ENCODE data around the gene MAN1B1. TPM values are rescaled to one million over a fixed set of nuclear protein-coding genes. Genes with fewer than 3 reads are reported as not detected.

MAN1B1 gene
- total and polyA plus RNA-seq, 7 experiments from 2014 or later: 36.0 to 74.2 (median 64.7) TPM

DNA sequence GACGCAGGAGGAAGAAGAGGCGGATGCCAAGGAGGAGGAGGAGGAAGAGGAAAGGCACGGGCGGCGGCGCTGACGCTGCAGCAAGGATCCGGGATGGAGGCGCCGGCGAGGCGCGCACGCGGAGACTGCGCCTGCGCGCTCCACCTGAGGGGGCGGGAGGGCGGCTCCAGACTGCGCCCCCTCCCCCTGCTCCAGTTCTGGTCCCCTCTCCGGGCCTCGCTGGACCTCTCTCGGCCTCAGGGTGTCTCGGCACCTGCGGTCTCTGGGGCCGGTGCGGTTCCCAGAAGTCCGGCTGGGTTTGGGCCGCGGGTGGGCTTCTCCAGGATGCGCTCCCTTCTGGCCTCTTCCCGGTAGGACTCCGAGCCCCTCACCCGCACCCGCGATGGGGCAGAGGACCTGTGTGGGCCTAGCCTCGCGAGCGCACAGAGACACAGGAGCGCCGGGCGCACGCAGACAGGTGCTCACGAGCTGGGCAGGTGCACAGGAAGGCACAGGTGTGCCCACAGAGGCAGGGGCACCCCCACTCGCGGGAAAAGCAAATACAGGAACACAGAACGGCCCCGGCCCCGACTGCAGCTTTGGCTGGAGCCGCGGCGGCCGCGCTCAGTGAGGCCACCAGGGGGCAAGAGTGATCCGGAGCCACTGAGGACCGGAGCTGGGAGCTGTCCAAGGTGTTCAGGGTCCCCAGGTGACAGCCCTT lies 40.5 kb upstream of the MAN1B1 start, which contains the start of gene NPDC1:
TSS of gene NPDC1 (minus strand) at position 90 of the 700 bp plus-strand sequence. CDS start 188 bp downstream, outside the sequence.
- Mint-ChIP-seq H3K9me3 (no peaks in the 10 kb centered on the region), H3K36me3 (no peaks in the 10 kb centered on the region), H3K27me3 (peaks cover 15 to 46% (median 34%) of the 10 kb centered on the region in 5 donors), H3K27ac (no peak within 1 kb of the TSS), H3K4me1 (peaks cover 0 to 11% (median 9%) of the 10 kb centered on the region in 7 donors), H3K4me3 (peak within 1 kb of the TSS; percentile 29 to 79 (median 59))
- Histone ChIP-seq H3K9me3 (ENCODE audit: control insufficient read depth in 2 of 3, low read length in 3 of 3) (no peaks in the 10 kb centered on the region), H3K27me3 (ENCODE audit: control insufficient read depth in 2 of 2, insufficient read depth in 2 of 2, low read length in 2 of 2) (peaks cover 9 to 35% of the 10 kb centered on the region in 2 donors), H3K4me1 (ENCODE audit: control insufficient read depth in 2 of 2, insufficient read depth in 2 of 2, low read length in 2 of 2) (peaks cover 9 to 25% of the 10 kb centered on the region in 2 donors), H3K36me3 (ENCODE audit: control insufficient read depth in 2 of 3, insufficient read depth in 3 of 3, low read length in 3 of 3) (no peaks in the 10 kb centered on the region), H3K27ac (ENCODE audit: low read depth, low read length) (no peak within 1 kb of the TSS), H3K4me3 (ENCODE audit: low read length) (peak within 1 kb of the TSS; percentile 46)
- POLR2A ChIA-PET: interaction anchor here (0.6 to 1.3 kb wide), 6 partner anchors 13 to 231 kb away, joined by 3 to 6 read pairs (median 4); partner anchors contain the start of genes MAN1B1 and RNF224
- DNase-seq: peak; percentile 55 to 86 (median 66)
- CTCF ChIA-PET: interaction anchor here (0.5 to 1.8 kb wide), 20 partner anchors 9 to 317 kb away, joined by 3 to 15 read pairs (median 4); partner anchors contain the start of gene RNF224
- ATAC-seq: peak; percentile 92
- intact Hi-C loops (cut with micrococcal nuclease): loop anchor here (1.0 to 5.0 kb wide), 5 partner anchors 21 to 199 kb away; partner anchors contain the start of genes PHPT1 (in 1 of the 2) and RNF224 (in 1 of the 2)

DNA sequence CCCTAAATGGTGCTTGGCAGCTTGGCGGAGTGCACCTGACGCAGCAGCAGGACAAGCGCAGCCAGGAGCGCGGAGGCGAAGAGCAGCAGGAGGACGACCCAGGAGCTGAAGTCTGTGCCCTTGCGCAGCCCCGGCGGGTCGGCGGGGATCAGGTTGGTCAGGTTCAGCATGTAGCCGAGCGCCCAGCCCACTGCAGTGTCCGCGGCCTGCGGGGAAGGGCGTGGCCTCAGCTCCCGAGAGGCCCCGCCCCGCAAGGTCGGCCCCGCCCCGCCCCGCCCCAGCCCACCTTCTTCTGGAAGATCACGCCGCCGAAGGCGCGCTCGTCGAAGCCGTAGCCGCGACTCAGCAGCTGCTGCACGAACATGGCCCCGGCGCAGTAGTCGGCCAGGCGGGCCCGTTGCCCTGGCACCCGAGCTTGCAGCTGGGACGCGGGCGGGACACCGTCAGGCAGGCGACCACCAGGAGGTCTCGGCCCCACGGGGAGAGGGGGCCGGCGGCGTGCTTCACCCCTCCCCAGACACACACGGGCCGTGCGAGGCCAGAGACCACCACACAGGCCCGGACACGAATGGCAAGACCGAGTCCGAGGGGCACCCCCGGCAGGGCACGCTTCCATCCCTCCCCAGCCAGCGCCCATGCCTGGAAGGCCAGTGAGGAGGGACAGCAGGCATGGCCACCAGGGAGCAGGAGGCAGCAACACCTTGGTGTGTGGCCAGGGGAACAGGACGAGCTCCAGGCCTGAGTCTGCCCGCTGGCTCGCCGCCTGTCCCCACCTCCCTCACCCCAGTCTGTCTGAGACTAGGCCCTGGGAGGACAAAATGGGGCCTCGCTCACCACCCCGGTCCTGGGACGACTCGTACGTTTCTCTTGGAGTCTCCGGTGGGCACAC lies 37.9 kb upstream of the MAN1B1 start:
- H3K27ac Mint-ChIP-seq: no peak overlapping the region
- no peaks in the 10 kb centered on the region for H3K9me3 ChIP-seq (ENCODE audit: control insufficient read depth in 2 of 3, low read length in 3 of 3)
- peaks cover 0 to 11% (median 9%) of the 10 kb centered on the region in 7 donors for H3K4me1 Mint-ChIP-seq
- no peak overlapping the region for H3K4me3 ChIP-seq (ENCODE audit: low read length)
- peaks cover 9 to 47% of the 10 kb centered on the region in 2 donors for H3K27me3 ChIP-seq (ENCODE audit: control insufficient read depth in 2 of 2, insufficient read depth in 2 of 2, low read length in 2 of 2)
- H3K4me1 ChIP-seq (ENCODE audit: control insufficient read depth in 2 of 2, insufficient read depth in 2 of 2, low read length in 2 of 2): peaks cover 8 to 33% of the 10 kb centered on the region in 2 donors
- no peaks in the 10 kb centered on the region for H3K9me3 Mint-ChIP-seq
- intact Hi-C loops (cut with micrococcal nuclease): loop anchor here in 1 of 2 donors (5.0 kb wide), 2 partner anchors 188 to 202 kb away; partner anchors contain the start of gene PHPT1
- no peaks in the 10 kb centered on the region for H3K36me3 Mint-ChIP-seq
- DNase-seq (no peak), ATAC-seq (no peak)
- H3K36me3 ChIP-seq (ENCODE audit: control insufficient read depth in 2 of 3, insufficient read depth in 3 of 3, low read length in 3 of 3): no peaks in the 10 kb centered on the region
- ChIA-PET POLR2A (no interaction called here), CTCF (interaction anchor here (1.0 kb wide), 1 partner anchor 242 kb away, joined by 3 read pairs; no protein-coding TSS in a partner anchor)
- no peak overlapping the region for H3K27ac ChIP-seq (ENCODE audit: low read depth, low read length)
- H3K4me3 Mint-ChIP-seq: no peak overlapping the region
- H3K27me3 Mint-ChIP-seq: peaks cover 15 to 56% (median 34%) of the 10 kb centered on the region in 5 donors

DNA sequence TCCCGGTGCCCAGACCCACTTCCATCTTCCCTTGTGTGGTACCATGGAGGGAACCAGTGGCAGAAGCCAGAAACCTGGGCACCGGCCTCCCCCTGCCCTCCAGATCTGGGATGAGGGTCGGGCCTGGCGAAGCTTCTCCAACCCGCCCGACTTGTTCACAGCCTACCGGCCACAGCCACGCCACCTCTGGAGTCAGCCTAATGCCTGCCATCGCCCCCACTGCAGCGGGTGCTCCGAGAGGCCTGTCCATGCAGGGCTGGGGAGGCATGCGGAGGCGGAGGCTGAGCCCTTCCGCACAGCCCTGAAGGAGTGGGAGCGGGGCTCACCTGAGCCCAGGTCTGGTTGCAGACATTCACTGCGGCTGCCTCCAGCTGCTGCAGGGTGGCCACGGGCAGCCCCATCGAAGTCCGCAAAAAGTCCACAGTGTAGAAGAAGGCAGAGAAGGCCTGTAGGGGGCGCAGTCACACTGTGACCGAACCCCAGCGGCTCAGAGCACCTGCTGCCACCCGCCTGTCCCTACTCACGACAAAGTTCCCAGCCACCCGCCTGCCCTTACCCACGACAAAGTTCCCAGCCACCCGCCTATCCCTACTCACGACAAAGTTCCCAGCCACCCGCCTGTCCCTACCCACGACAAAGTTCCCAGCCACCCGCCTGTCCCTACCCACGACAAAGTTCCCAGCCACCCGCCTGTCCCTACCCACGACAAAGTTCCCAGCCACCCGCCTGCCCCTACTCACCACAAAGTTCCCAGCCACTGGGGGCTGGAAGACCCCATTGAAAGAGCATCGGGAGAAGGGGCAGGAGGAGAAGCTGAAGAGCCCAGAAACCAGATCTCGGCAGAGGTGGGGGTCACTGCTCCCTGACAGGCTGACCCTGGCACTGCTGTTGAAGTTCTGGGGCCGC lies 37.0 kb upstream of the MAN1B1 start:
- Histone ChIP-seq H3K4me3 (ENCODE audit: low read length) (no peak overlapping the region), H3K9me3 (ENCODE audit: control insufficient read depth in 2 of 3, low read length in 3 of 3) (no peaks in the 10 kb centered on the region), H3K27me3 (ENCODE audit: control insufficient read depth in 2 of 2, insufficient read depth in 2 of 2, low read length in 2 of 2) (peaks cover 9 to 41% of the 10 kb centered on the region in 2 donors), H3K36me3 (ENCODE audit: control insufficient read depth in 2 of 3, insufficient read depth in 3 of 3, low read length in 3 of 3) (no peaks in the 10 kb centered on the region), H3K27ac (ENCODE audit: low read depth, low read length) (no peak overlapping the region), H3K4me1 (ENCODE audit: control insufficient read depth in 2 of 2, insufficient read depth in 2 of 2, low read length in 2 of 2) (peaks cover 7 to 24% of the 10 kb centered on the region in 2 donors)
- DNase-seq (peak in 3 of 9 donors; percentile 39 to 57 (median 45)), ATAC-seq (peak; percentile 40)
- Mint-ChIP-seq H3K9me3 (no peaks in the 10 kb centered on the region), H3K4me3 (peak overlapping the region in 1 of 10 donors; percentile 39), H3K4me1 (peaks cover 0 to 9% (median 7%) of the 10 kb centered on the region in 7 donors), H3K27me3 (peaks cover 12 to 53% (median 31%) of the 10 kb centered on the region in 5 donors), H3K36me3 (no peaks in the 10 kb centered on the region), H3K27ac (peak overlapping the region in 1 of 9 donors; percentile 46)
- intact Hi-C loops (cut with micrococcal nuclease): loop anchor here in 1 of 2 donors (5.0 kb wide), 2 partner anchors 188 to 202 kb away; partner anchors contain the start of gene PHPT1
- ChIA-PET CTCF (interaction anchor here (1.0 kb wide), 1 partner anchor 243 kb away, joined by 3 read pairs; no protein-coding TSS in a partner anchor), POLR2A (no interaction called here)

DNA sequence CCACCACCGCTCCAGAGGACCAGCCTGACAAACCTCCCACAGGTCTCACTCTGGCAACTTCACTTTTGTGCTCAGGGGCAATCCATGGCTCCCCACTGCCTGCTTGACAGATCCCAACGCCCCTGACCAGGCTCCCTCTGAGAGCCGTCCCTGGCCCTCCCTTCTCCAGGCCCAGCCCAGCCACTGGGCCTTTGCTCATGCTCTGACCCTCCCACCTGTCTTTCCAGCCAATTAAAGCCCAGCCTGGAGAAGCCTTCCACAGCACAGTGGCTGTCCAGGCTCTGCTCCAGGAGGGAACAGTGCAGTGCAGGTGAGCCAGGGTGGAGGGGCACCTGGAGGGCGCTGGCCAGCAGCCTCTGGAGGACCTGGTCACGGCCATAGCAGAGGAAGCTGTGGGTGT lies 36.2 kb upstream of the MAN1B1 start:
- no peak overlapping the region for H3K27ac ChIP-seq (ENCODE audit: low read depth, low read length)
- intact Hi-C loops (cut with micrococcal nuclease): no loop called here
- no peaks in the 10 kb centered on the region for H3K9me3 ChIP-seq (ENCODE audit: control insufficient read depth in 2 of 3, low read length in 3 of 3)
- Mint-ChIP-seq H3K27me3 (peaks cover 9 to 51% (median 27%) of the 10 kb centered on the region in 5 donors), H3K36me3 (no peaks in the 10 kb centered on the region), H3K27ac (no peak overlapping the region), H3K4me1 (peaks cover 0 to 5% (median 4%) of the 10 kb centered on the region in 7 donors), H3K9me3 (no peaks in the 10 kb centered on the region), H3K4me3 (no peak overlapping the region)
- peaks cover 4 to 18% of the 10 kb centered on the region in 2 donors for H3K4me1 ChIP-seq (ENCODE audit: control insufficient read depth in 2 of 2, insufficient read depth in 2 of 2, low read length in 2 of 2)
- no peaks in the 10 kb centered on the region for H3K36me3 ChIP-seq (ENCODE audit: control insufficient read depth in 2 of 3, insufficient read depth in 3 of 3, low read length in 3 of 3)
- H3K4me3 ChIP-seq (ENCODE audit: low read length): no peak overlapping the region
- ChIA-PET CTCF (no interaction called here), POLR2A (no interaction called here)
- peaks cover 9 to 41% of the 10 kb centered on the region in 2 donors for H3K27me3 ChIP-seq (ENCODE audit: control insufficient read depth in 2 of 2, insufficient read depth in 2 of 2, low read length in 2 of 2)
- DNase-seq (no peak), ATAC-seq (no peak)

DNA sequence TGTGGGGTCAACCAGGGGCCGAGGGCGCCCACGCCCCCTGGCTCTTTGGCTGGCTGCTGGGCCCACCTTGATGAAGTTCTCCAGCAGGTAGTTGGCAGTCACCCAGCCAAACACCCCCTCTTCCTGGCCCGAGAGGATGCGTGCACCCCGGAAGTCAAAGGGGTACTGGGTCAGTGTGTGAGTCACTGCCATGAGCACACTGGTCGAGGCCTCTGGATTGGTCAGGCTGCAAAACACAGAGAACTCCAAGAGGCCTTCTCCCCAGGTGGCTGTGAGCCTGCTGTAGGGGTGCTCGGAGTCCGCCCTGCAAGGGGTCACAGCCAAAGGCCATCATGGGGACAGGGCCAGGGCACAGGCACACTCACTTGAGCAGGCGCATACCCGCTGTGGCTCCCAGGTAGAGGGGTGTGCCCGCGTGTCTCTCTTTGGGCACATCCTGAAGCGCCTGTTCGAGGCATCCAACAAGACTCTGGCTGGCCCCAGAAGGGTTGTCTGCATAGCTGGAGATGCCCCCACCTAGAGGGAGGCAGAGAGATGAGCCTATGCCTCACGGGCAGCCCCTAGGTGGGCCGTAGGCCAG lies 35.5 kb upstream of the MAN1B1 start:
- CTCF ChIA-PET: no interaction called here
- H3K36me3 Mint-ChIP-seq: no peaks in the 10 kb centered on the region
- intact Hi-C loops (cut with micrococcal nuclease): no loop called here
- Histone ChIP-seq H3K9me3 (ENCODE audit: control insufficient read depth in 2 of 3, low read length in 3 of 3) (no peaks in the 10 kb centered on the region), H3K36me3 (ENCODE audit: control insufficient read depth in 2 of 3, insufficient read depth in 3 of 3, low read length in 3 of 3) (no peaks in the 10 kb centered on the region), H3K27me3 (ENCODE audit: control insufficient read depth in 2 of 2, insufficient read depth in 2 of 2, low read length in 2 of 2) (peaks cover 9 to 41% of the 10 kb centered on the region in 2 donors), H3K27ac (ENCODE audit: low read depth, low read length) (no peak overlapping the region), H3K4me1 (ENCODE audit: control insufficient read depth in 2 of 2, insufficient read depth in 2 of 2, low read length in 2 of 2) (peaks cover 4 to 15% of the 10 kb centered on the region in 2 donors), H3K4me3 (ENCODE audit: low read length) (no peak overlapping the region)
- H3K4me1 Mint-ChIP-seq: peaks cover 0 to 5% (median 4%) of the 10 kb centered on the region in 7 donors
- POLR2A ChIA-PET: no interaction called here
- peaks cover 9 to 53% (median 27%) of the 10 kb centered on the region in 5 donors for H3K27me3 Mint-ChIP-seq
- H3K9me3 Mint-ChIP-seq: no peaks in the 10 kb centered on the region
- H3K27ac Mint-ChIP-seq: no peak overlapping the region
- H3K4me3 Mint-ChIP-seq: no peak overlapping the region
- DNase-seq: no peak
- ATAC-seq: no peak
